H9 (cell line): Measurements from ENCODE around the gene TRANK1. TPM values are rescaled to one million over a fixed set of nuclear protein-coding genes. Genes with fewer than 3 reads are reported as not detected.

Source experiments
- DNase-seq: peaks from one replicate; pipeline ENCODE4 v3.0.0-alpha.2; 2017
- H2AFZ ChIP-seq: one replicate; pipeline ENCODE4 v1.6.1; 2013; ENCODE audit warnings: mild to moderate bottlenecking, low read length, control low read depth, moderate library complexity
- H2AK5ac ChIP-seq: 2 replicates; pipeline ENCODE4 v1.6.1; 2013; ENCODE audit warnings: low read length, control low read depth, mixed read lengths; ENCODE audit not compliant: insufficient read length
- H2BK120ac ChIP-seq: one replicate; pipeline ENCODE4 v1.6.1; 2013; ENCODE audit warnings: low read depth, mild to moderate bottlenecking, low read length, control low read depth, inconsistent platforms; ENCODE audit not compliant: poor library complexity, severe bottlenecking
- H2BK12ac ChIP-seq: 2 replicates; pipeline ENCODE4 v1.6.1; 2013; ENCODE audit warnings: low read length, control low read depth, mixed read lengths, low read depth; ENCODE audit not compliant: insufficient read length
- H2BK15ac ChIP-seq: 2 replicates; pipeline ENCODE4 v1.6.1; 2013; ENCODE audit warnings: low read depth, low read length, control low read depth
- H2BK20ac ChIP-seq: one replicate; pipeline ENCODE4 v1.6.1; 2013; ENCODE audit warnings: low read depth, mild to moderate bottlenecking, low read length, control low read depth, inconsistent platforms; ENCODE audit not compliant: poor library complexity, severe bottlenecking
- H2BK5ac ChIP-seq: 2 replicates; pipeline ENCODE4 v1.6.1; 2013; ENCODE audit warnings: low read length, control low read depth, mixed read lengths; ENCODE audit not compliant: insufficient read length
- H3K14ac ChIP-seq: 2 replicates; pipeline ENCODE4 v1.6.1; 2013; ENCODE audit warnings: low read length, control low read depth; ENCODE audit not compliant: insufficient read depth
- H3K18ac ChIP-seq: 2 replicates; pipeline ENCODE4 v1.6.1; 2013; ENCODE audit warnings: low read depth, mild to moderate bottlenecking, mixed read lengths, low read length, control low read depth; ENCODE audit not compliant: insufficient read length
- H3K23ac ChIP-seq: 2 replicates; pipeline ENCODE4 v1.6.1; 2013; ENCODE audit warnings: low read length, control low read depth, mixed read lengths, low read depth; ENCODE audit not compliant: insufficient read length
- H3K23me2 ChIP-seq: 2 replicates; pipeline ENCODE4 v1.6.1; 2013; ENCODE audit warnings: low read depth, mild to moderate bottlenecking, mixed read lengths, low read length, control low read depth; ENCODE audit not compliant: insufficient read length, poor library complexity, severe bottlenecking
- H3K27ac ChIP-seq: 2 replicates; pipeline ENCODE4 v1.5.1; 2013; ENCODE audit warnings: low read length, control low read depth, mixed read lengths, low read depth; ENCODE audit not compliant: insufficient read length
- H3K27me3 ChIP-seq: 2 replicates; pipeline ENCODE4 v1.6.1; 2013; ENCODE audit warnings: low read length, control low read depth, inconsistent platforms; ENCODE audit not compliant: insufficient read depth
- H3K4ac ChIP-seq: 2 replicates; pipeline ENCODE4 v1.6.1; 2013; ENCODE audit warnings: low read depth, mild to moderate bottlenecking, control low read depth, inconsistent platforms, low read length, moderate library complexity
- H3K4me1 ChIP-seq: 2 replicates; pipeline ENCODE4 v1.6.1; 2013; ENCODE audit warnings: low read length, control low read depth, inconsistent platforms; ENCODE audit not compliant: insufficient read depth
- H3K4me2 ChIP-seq: 2 replicates; pipeline ENCODE4 v1.6.1; 2013; ENCODE audit warnings: low read length, control low read depth, mixed read lengths; ENCODE audit not compliant: insufficient read length, insufficient read depth
- H3K56ac ChIP-seq: 2 replicates; pipeline ENCODE4 v1.6.1; 2013; ENCODE audit warnings: low read depth, mild to moderate bottlenecking, mixed read lengths, low read length, control low read depth; ENCODE audit not compliant: insufficient read length
- H3K79me1 ChIP-seq: 2 replicates; pipeline ENCODE4 v1.6.1; 2013; ENCODE audit warnings: low read depth, mild to moderate bottlenecking, moderate library complexity, low read length, control low read depth, inconsistent platforms; ENCODE audit not compliant: insufficient read depth, poor library complexity, severe bottlenecking
- H3K79me2 ChIP-seq: 2 replicates; pipeline ENCODE4 v1.6.1; 2013; ENCODE audit warnings: low read length, control low read depth, inconsistent platforms; ENCODE audit not compliant: insufficient read depth
- H3K9ac ChIP-seq: 2 replicates; pipeline ENCODE4 v1.6.1; 2013; ENCODE audit warnings: low read length, control low read depth, mixed read lengths; ENCODE audit not compliant: insufficient read length; ENCODE audit errors: extremely low read depth
- H3K9me3 ChIP-seq: one replicate; pipeline ENCODE4 v1.6.1; 2013; ENCODE audit warnings: low read depth, low read length, inconsistent platforms; ENCODE audit not compliant: control insufficient read depth
- H3T11ph ChIP-seq: one replicate; pipeline ENCODE4 v1.6.1; 2013; ENCODE audit warnings: mild to moderate bottlenecking, low read length, control low read depth, inconsistent platforms
- H4K20me1 ChIP-seq: one replicate; pipeline ENCODE4 v1.6.1; 2013; ENCODE audit not compliant: control insufficient read depth, insufficient read length, insufficient read depth
- H4K5ac ChIP-seq: 2 replicates; pipeline ENCODE4 v1.6.1; 2013; ENCODE audit warnings: low read depth, mild to moderate bottlenecking, mixed read lengths, low read length, control low read depth; ENCODE audit not compliant: insufficient read length
- H4K8ac ChIP-seq: replicated peaks from 2 replicates; pipeline ENCODE4 v1.6.1; 2013; ENCODE audit warnings: low read length, control low read depth, mixed read lengths, low read depth; ENCODE audit not compliant: insufficient read length
- H4K91ac ChIP-seq: 2 replicates; pipeline ENCODE4 v1.6.1; 2013; ENCODE audit warnings: low read depth, mild to moderate bottlenecking, moderate library complexity, mixed read lengths, low read length, control low read depth; ENCODE audit not compliant: insufficient read length
- H3K27ac Mint-ChIP-seq, 3 experiments: 2 replicates in 2 of 3; 3 replicates in 1 of 3; pipeline ENCODE4 v1.8.0; 2020 to 2021; ENCODE audit warnings: mixed read lengths in 3 of 3, mild to moderate bottlenecking in 1 of 3, moderate library complexity in 1 of 3
- H3K27me3 Mint-ChIP-seq: 2 replicates; pipeline ENCODE4 v1.8.0; 2021; ENCODE audit warnings: low read depth, mild to moderate bottlenecking, moderate library complexity, mixed read lengths
- H3K36me3 Mint-ChIP-seq, 3 experiments: 2 replicates in 2 of 3; 3 replicates in 1 of 3; pipeline ENCODE4 v1.8.0; 2020 to 2021; ENCODE audit warnings: low read depth in 3 of 3, mixed read lengths in 3 of 3; ENCODE audit not compliant: insufficient read depth in 1 of 3
- H3K4me1 Mint-ChIP-seq, 2 experiments: 2 replicates each; pipeline ENCODE4 v1.8.0; 2020; ENCODE audit warnings: mixed read lengths in 2 of 2
- H3K4me3 Mint-ChIP-seq, 2 experiments: 2 replicates in 1 of 2; 3 replicates in 1 of 2; pipeline ENCODE4 v1.8.0; 2020 to 2021; ENCODE audit warnings: mild to moderate bottlenecking in 2 of 2, mixed read lengths in 2 of 2, moderate library complexity in 1 of 2
- H3K9me3 Mint-ChIP-seq, 2 experiments: 2 replicates in 1 of 2; 3 replicates in 1 of 2; pipeline ENCODE4 v1.8.0; 2020; ENCODE audit warnings: mild to moderate bottlenecking in 2 of 2, mixed read lengths in 2 of 2, moderate library complexity in 1 of 2
- CTCF ChIP-seq: fragments of 200-600 bp; sonication (generic); conservative IDR thresholded peaks from 3 replicates; pipeline ENCODE4 v1.8.0; 2021; ENCODE audit warnings: antibody characterized with exemption, mild to moderate bottlenecking
- WGBS: extraction: QIAGEN DNeasy Blood & Tissue Kit; methylation state at CpG from one replicate; pipeline ENCODE4 v1.1.7; 2013; ENCODE audit warnings: missing lambda C conversion rate, low lambda C conversion rate, mixed read lengths; ENCODE audit not compliant: insufficient read length; ENCODE audit errors: extremely low coverage; 5-methylcytosine and 5-hydroxymethylcytosine counted together
- total RNA-seq: library from RNA; stranded (reverse); gene quantifications from 2 replicates; pipeline ENCODE4 v1.2.1, GENCODE V29; 2021

The TRANK1 gene
- total RNA-seq, 1 experiment from 2014 or later: 5.9 TPM

DNA sequence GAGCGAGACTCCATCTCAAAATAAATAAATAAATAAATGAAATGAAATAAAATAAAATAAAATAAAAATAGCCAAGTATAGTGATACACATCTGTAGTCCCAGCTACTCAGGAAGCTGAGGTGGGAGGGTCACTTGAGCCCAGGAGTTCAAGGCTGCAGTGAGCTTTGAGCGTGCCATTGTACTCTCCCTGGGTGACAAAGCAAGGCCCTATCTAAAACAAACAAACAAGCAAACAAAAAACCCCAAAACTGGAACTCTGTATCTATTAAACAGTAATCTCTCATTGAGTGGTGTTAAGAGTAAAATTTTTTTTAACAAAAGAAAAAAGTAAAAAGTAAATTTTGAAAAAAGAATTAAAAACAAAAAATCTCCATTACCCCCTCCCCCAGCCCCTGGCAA, 27.3 kb upstream of the TRANK1 start:
- Histone ChIP-seq H2AK5ac (no peak overlapping the region), H2AFZ (no peak overlapping the region), H2BK12ac (no peak overlapping the region), H3K27me3 (no peaks in the 10 kb centered on the region), H4K91ac (no peak overlapping the region), H3T11ph (no peak overlapping the region), H3K14ac (no peak overlapping the region), H3K9me3 (no peaks in the 10 kb centered on the region), H4K5ac (no peak overlapping the region), H3K56ac (no peak overlapping the region), H3K4me2 (no peak overlapping the region), H3K4ac (no peak overlapping the region), H2BK5ac (no peak overlapping the region), H3K79me1 (no peaks in the 10 kb centered on the region), H3K4me1 (no peaks in the 10 kb centered on the region), H4K8ac (no peak overlapping the region), H2BK20ac (no peak overlapping the region), H4K20me1 (peaks cover 3% of the 10 kb centered on the region), H3K27ac (no peak overlapping the region), H3K9ac (no peak overlapping the region), H2BK15ac (no peak overlapping the region), H3K23me2 (no peaks in the 10 kb centered on the region), H3K18ac (no peak overlapping the region), H3K79me2 (no peaks in the 10 kb centered on the region), H2BK120ac (no peak overlapping the region), H3K23ac (no peak overlapping the region)
- H3K27me3 Mint-ChIP-seq: no peaks in the 10 kb centered on the region
- DNase-seq: no peak
- H3K9me3 Mint-ChIP-seq: peaks cover 0 to 1% of the 10 kb centered on the region in 2 experiments; a peak in 1 of 5 replicates
- peaks cover 0 to 6% (median 0%) of the 10 kb centered on the region in 3 experiments; a peak in 3 of 7 replicates for H3K36me3 Mint-ChIP-seq
- H3K4me1 Mint-ChIP-seq: peaks cover 8 to 18% of the 10 kb centered on the region in 2 experiments
- no CpG with 5 or more reads among the region's 2 CpGs for WGBS
- H3K27ac Mint-ChIP-seq: no peak overlapping the region
- TF ChIP-seq CTCF: no peak
- H3K4me3 Mint-ChIP-seq: no peak overlapping the region
